HepG2 (cell line): ENCODE data around the gene NME7.
"Not testable (repeated sequence)": the region's sequence is repeated elsewhere in the genome, so short reads cannot be mapped to it uniquely, and the experiment has no call there.

Source experiments
- BHLHE40 ChIP-seq: IDR thresholded peaks from 2 replicates; pipeline ENCODE4 v1.6.1; 2011; ENCODE audit warnings: low read length, improper control_type of control experiment
- CHD2 ChIP-seq: IDR thresholded peaks from 2 replicates; pipeline ENCODE4 v1.6.1; 2011; ENCODE audit warnings: low read depth, low read length, improper control_type of control experiment
- EHMT2 ChIP-seq: fragments of 200-600 bp; sonication (generic); IDR thresholded peaks from 2 replicates; pipeline ENCODE4 v1.7.0; 2017; ENCODE audit warnings: antibody characterized with exemption, low read depth, low read length, borderline replicate concordance
- ESRRA ChIP-seq: sonication (generic); formaldehyde crosslinking; IDR thresholded peaks from 2 replicates; pipeline ENCODE4 v1.5.1; 2020; ENCODE audit warnings: mild to moderate bottlenecking, low read depth, missing genetic modification reagents
- PLRG1 ChIP-seq: fragments of 450-650 bp; conservative IDR thresholded peaks from 2 replicates; pipeline ENCODE4 v1.6.1; 2016
- TIGD3 ChIP-seq: sonication (generic); formaldehyde crosslinking; IDR thresholded peaks from 2 replicates; pipeline ENCODE4 v1.5.1; 2020; ENCODE audit warnings: mild to moderate bottlenecking, missing genetic modification reagents, borderline replicate concordance
- ZNF510 ChIP-seq: sonication (generic); formaldehyde crosslinking; IDR thresholded peaks from 2 replicates; pipeline ENCODE4 v1.4.0; 2020; ENCODE audit warnings: low read depth, mild to moderate bottlenecking, missing genetic modification reagents
- ZSCAN9 ChIP-seq: IDR thresholded peaks from 2 replicates; pipeline ENCODE4 v1.6.1; 2016; ENCODE audit warnings: borderline replicate concordance
- TF ChIP-seq, protein P1 (sequence below): sonication (generic); formaldehyde crosslinking; IDR thresholded peaks from 2 replicates; pipeline ENCODE4 v1.4.0; 2020; ENCODE audit warnings: missing genetic modification reagents, borderline replicate concordance

DNA sequence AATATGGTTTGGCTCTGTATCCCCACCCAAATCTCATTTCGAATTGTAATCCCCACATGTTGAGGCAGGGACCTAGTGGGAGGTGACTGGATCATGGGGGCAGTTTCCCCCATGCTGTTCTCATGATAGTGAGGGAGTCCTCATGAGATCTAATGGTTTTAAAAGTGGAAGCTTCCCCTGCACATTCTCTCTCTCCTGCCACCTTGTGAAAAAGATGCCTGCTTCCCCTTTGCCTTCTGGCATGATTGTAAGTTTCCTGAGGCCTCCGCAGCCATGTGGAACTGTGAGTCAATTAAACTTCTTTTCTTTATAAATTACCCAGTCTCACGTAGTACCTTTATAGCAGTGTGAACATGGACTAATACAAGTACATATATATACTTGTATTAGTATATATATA lies 25.5 kb downstream of the NME7 start:
- TF ChIP-seq ESRRA; BHLHE40; CHD2; TIGD3 (CRISPR knock-in tag); ZNF510; ZSCAN9 (CRISPR knock-in tag); EHMT2; PLRG1: not testable (repeated sequence)
- TF ChIP-seq, protein P1, sequence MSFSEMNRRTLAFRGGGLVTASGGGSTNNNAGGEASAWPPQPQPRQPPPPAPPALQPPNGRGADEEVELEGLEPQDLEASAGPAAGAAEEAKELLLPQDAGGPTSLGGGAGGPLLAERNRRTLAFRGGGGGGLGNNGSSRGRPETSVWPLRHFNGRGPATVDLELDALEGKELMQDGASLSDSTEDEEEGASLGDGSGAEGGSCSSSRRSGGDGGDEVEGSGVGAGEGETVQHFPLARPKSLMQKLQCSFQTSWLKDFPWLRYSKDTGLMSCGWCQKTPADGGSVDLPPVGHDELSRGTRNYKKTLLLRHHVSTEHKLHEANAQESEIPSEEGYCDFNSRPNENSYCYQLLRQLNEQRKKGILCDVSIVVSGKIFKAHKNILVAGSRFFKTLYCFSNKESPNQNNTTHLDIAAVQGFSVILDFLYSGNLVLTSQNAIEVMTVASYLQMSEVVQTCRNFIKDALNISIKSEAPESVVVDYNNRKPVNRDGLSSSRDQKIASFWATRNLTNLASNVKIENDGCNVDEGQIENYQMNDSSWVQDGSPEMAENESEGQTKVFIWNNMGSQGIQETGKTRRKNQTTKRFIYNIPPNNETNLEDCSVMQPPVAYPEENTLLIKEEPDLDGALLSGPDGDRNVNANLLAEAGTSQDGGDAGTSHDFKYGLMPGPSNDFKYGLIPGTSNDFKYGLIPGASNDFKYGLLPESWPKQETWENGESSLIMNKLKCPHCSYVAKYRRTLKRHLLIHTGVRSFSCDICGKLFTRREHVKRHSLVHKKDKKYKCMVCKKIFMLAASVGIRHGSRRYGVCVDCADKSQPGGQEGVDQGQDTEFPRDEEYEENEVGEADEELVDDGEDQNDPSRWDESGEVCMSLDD = not testable (repeated sequence)
